WTC11 (cell line): ENCODE results near the gene GOLT1A. TPM values are rescaled to one million over a fixed set of nuclear protein-coding genes. Genes with fewer than 3 reads are reported as not detected.

Experiments used
- ATAC-seq: fragments of 200-7000 bp; cut with Tn5 transposase; 2 replicates; pipeline ENCODE4 v1.10.0; 2021; ENCODE audit warnings: mild to moderate bottlenecking, moderate library complexity
- CTCF ChIA-PET: fragments of 300-600 bp; sonication (Branson Sonifier 250); formaldehyde crosslinking; loops from one replicate; lab custom pipeline; 2021; ENCODE audit warnings: antibody characterized with exemption; lab: Charles Lee
- POLR2A ChIA-PET: fragments of 350-600 bp; sonication (Branson Sonifier 250); formaldehyde crosslinking; loops from one replicate; lab custom pipeline; 2021; ENCODE audit warnings: antibody characterized with exemption; lab: Charles Lee
- DNase-seq: peaks from one replicate; pipeline ENCODE4 v3.0.0; 2021; ENCODE audit warnings: low spot score
- H3K27ac Mint-ChIP-seq: 2 replicates; pipeline ENCODE4 v1.8.0; 2021; ENCODE audit warnings: mixed read lengths
- H3K27me3 Mint-ChIP-seq: 2 replicates; pipeline ENCODE4 v1.8.0; 2021; ENCODE audit warnings: low read depth, mild to moderate bottlenecking, moderate library complexity, mixed read lengths
- H3K36me3 Mint-ChIP-seq: 2 replicates; pipeline ENCODE4 v1.8.0; 2021; ENCODE audit warnings: mixed read lengths
- H3K4me1 Mint-ChIP-seq: 2 replicates; pipeline ENCODE4 v1.8.0; 2022; ENCODE audit warnings: mixed read lengths
- H3K4me3 Mint-ChIP-seq: 2 replicates; pipeline ENCODE4 v1.8.0; 2021; ENCODE audit warnings: mild to moderate bottlenecking, moderate library complexity, mixed read lengths
- H3K9me3 Mint-ChIP-seq: 2 replicates; pipeline ENCODE4 v1.8.0; 2021; ENCODE audit warnings: mixed read lengths
- ATF3 ChIP-seq: sonication (generic); formaldehyde crosslinking; conservative IDR thresholded peaks from 2 replicates; pipeline ENCODE4 v1.8.1; 2022; ENCODE audit warnings: mild to moderate bottlenecking, missing genetic modification reagents
- CBFB ChIP-seq: sonication (generic); formaldehyde crosslinking; IDR thresholded peaks from 2 replicates; pipeline ENCODE4 v1.8.1; 2022; ENCODE audit warnings: mild to moderate bottlenecking, low read depth, missing genetic modification reagents
- ELF4 ChIP-seq: sonication (generic); formaldehyde crosslinking; IDR thresholded peaks from 2 replicates; pipeline ENCODE4 v1.8.1; 2022; ENCODE audit warnings: low read depth, mild to moderate bottlenecking, moderate library complexity, missing genetic modification reagents
- ESRRA ChIP-seq: sonication (generic); formaldehyde crosslinking; IDR thresholded peaks from 2 replicates; pipeline ENCODE4 v1.8.1; 2022; ENCODE audit warnings: mild to moderate bottlenecking, missing genetic modification reagents, borderline replicate concordance
- ETV6 ChIP-seq: sonication (generic); formaldehyde crosslinking; IDR thresholded peaks from 2 replicates; pipeline ENCODE4 v1.8.1; 2022; ENCODE audit warnings: mild to moderate bottlenecking, missing genetic modification reagents
- FOXJ3 ChIP-seq: sonication (generic); formaldehyde crosslinking; IDR thresholded peaks from 2 replicates; pipeline ENCODE4 v1.9.0; 2021; ENCODE audit warnings: missing genetic modification reagents, mild to moderate bottlenecking, borderline replicate concordance
- JAZF1 ChIP-seq: fragments of 250-450 bp; sonication (Bioruptor Pico); IDR thresholded peaks from 2 replicates; pipeline ENCODE4 v1.9.0; 2021; ENCODE audit warnings: moderate library complexity, mild to moderate bottlenecking, inconsistent platforms
- MXD4 ChIP-seq: fragments of 250-450 bp; sonication (Bioruptor Pico); IDR thresholded peaks from 2 replicates; pipeline ENCODE4 v1.8.0; 2021; ENCODE audit warnings: mild to moderate bottlenecking, moderate library complexity, borderline replicate concordance
- MYBL2 ChIP-seq: sonication (generic); formaldehyde crosslinking; IDR thresholded peaks from 2 replicates; pipeline ENCODE4 v1.8.1; 2023; ENCODE audit warnings: mild to moderate bottlenecking, moderate library complexity, missing genetic modification reagents
- PREB ChIP-seq: sonication (generic); formaldehyde crosslinking; IDR thresholded peaks from 2 replicates; pipeline ENCODE4 v1.8.1; 2022; ENCODE audit warnings: mild to moderate bottlenecking, missing genetic modification reagents, moderate library complexity, borderline replicate concordance
- RELA ChIP-seq: sonication (generic); formaldehyde crosslinking; IDR thresholded peaks from 2 replicates; pipeline ENCODE4 v1.8.1; 2022; ENCODE audit warnings: missing genetic modification reagents, mild to moderate bottlenecking, borderline replicate concordance
- RORB ChIP-seq: fragments of 250-450 bp; sonication (Bioruptor Pico); IDR thresholded peaks from 2 replicates; pipeline ENCODE4 v1.9.0; 2021; ENCODE audit warnings: mild to moderate bottlenecking
- TEAD1 ChIP-seq: sonication (generic); formaldehyde crosslinking; IDR thresholded peaks from 2 replicates; pipeline ENCODE4 v1.8.0; 2022; ENCODE audit warnings: mild to moderate bottlenecking, missing genetic modification reagents
- TEAD4 ChIP-seq: sonication (generic); formaldehyde crosslinking; IDR thresholded peaks from 2 replicates; pipeline ENCODE4 v1.8.0; 2022; ENCODE audit warnings: mild to moderate bottlenecking, missing genetic modification reagents
- USF1 ChIP-seq: sonication (generic); formaldehyde crosslinking; IDR thresholded peaks from 2 replicates; pipeline ENCODE4 v1.8.0; 2022; ENCODE audit warnings: mild to moderate bottlenecking, missing genetic modification reagents
- ZBTB43 ChIP-seq: sonication (generic); formaldehyde crosslinking; IDR thresholded peaks from 2 replicates; pipeline ENCODE4 v1.8.1; 2023; ENCODE audit warnings: mild to moderate bottlenecking, missing genetic modification reagents
- ZNF416 ChIP-seq: fragments of 250-450 bp; sonication (Bioruptor Pico); IDR thresholded peaks from 2 replicates; pipeline ENCODE4 v1.9.0; 2021; ENCODE audit warnings: mild to moderate bottlenecking, inconsistent platforms
- ZNF671 ChIP-seq: fragments of 250-450 bp; sonication (Bioruptor Pico); IDR thresholded peaks from 2 replicates; pipeline ENCODE4 v1.8.0; 2021; ENCODE audit warnings: mild to moderate bottlenecking
- total RNA-seq: library from RNA; stranded (reverse); gene quantifications from 3 replicates; pipeline ENCODE4 v1.2.3, GENCODE V29; 2021
- TF ChIP-seq, protein P1 (sequence below): fragments of 250-450 bp; sonication (Bioruptor Pico); IDR thresholded peaks from 2 replicates; pipeline ENCODE4 v1.8.0; 2021; ENCODE audit warnings: mild to moderate bottlenecking
- TF ChIP-seq, protein P2 (sequence below): sonication (generic); formaldehyde crosslinking; IDR thresholded peaks from 2 replicates; pipeline ENCODE4 v1.8.0; 2023; ENCODE audit warnings: mild to moderate bottlenecking, missing genetic modification reagents
- TF ChIP-seq, protein P3 (sequence below): sonication (generic); formaldehyde crosslinking; IDR thresholded peaks from 2 replicates; pipeline ENCODE4 v1.8.1; 2022; ENCODE audit warnings: mild to moderate bottlenecking, moderate library complexity, missing genetic modification reagents
- TF ChIP-seq, protein P4 (sequence below): sonication (generic); formaldehyde crosslinking; IDR thresholded peaks from 2 replicates; pipeline ENCODE4 v1.8.1; 2023; ENCODE audit warnings: mild to moderate bottlenecking, missing genetic modification reagents
- TF ChIP-seq, protein P5 (sequence below): sonication (generic); formaldehyde crosslinking; IDR thresholded peaks from 2 replicates; pipeline ENCODE4 v1.8.1; 2022; ENCODE audit warnings: low read depth, missing genetic modification reagents, borderline replicate concordance

The GOLT1A gene
- total RNA-seq, 1 experiment from 2014 or later = 6.5 TPM

DNA sequence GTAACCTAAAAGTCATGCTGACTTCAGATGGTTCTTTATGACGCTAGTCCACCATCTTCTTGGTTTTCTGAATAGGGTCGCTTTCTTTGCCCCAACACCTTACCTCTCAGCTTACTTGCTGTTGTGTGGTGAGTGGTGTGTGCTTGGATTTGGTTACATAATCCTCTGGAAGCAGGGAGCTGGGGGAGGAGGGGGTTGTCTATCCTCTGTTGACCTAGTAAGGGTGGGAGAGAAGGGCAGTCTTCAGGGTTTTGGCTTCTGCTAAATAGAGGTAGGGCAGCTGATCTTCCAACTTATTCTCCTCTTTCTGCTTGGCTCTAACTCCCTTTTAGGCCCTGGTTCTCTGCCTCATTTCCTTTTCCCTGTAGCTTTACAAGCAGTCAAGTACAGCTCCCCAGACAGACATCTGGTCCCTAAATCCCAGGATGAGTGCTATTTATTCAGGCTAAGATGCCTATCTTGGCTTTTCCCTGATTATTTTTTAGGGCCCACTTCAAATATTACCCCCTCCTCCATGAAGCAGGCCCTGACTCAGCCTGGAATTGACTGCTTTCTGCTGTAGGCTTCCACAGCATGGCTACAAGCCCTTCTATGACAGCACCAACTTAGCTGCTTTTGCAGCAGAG lies 41.3 kb downstream of the GOLT1A start:
- TF ChIP-seq FOXJ3 (CRISPR knock-in tag) = no peak
- TF ChIP-seq RORB (CRISPR knock-in tag) = no peak
- TF ChIP-seq MXD4 (CRISPR knock-in tag) = no peak
- TF ChIP-seq ZBTB43 = no peak
- ATAC-seq = no peak

GRCh38 chr1:204171751-204172178 lies 42.0 kb downstream of the GOLT1A start:
- TF ChIP-seq CBFB (CRISPR knock-in tag) = no peak
- TF ChIP-seq ETV6 (CRISPR knock-in tag) = no peak
- TF ChIP-seq, protein P1, sequence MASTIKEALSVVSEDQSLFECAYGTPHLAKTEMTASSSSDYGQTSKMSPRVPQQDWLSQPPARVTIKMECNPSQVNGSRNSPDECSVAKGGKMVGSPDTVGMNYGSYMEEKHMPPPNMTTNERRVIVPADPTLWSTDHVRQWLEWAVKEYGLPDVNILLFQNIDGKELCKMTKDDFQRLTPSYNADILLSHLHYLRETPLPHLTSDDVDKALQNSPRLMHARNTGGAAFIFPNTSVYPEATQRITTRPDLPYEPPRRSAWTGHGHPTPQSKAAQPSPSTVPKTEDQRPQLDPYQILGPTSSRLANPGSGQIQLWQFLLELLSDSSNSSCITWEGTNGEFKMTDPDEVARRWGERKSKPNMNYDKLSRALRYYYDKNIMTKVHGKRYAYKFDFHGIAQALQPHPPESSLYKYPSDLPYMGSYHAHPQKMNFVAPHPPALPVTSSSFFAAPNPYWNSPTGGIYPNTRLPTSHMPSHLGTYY (CRISPR knock-in tag) = no peak
- TF ChIP-seq TEAD4 (CRISPR knock-in tag) = no peak
- TF ChIP-seq, protein P2, sequence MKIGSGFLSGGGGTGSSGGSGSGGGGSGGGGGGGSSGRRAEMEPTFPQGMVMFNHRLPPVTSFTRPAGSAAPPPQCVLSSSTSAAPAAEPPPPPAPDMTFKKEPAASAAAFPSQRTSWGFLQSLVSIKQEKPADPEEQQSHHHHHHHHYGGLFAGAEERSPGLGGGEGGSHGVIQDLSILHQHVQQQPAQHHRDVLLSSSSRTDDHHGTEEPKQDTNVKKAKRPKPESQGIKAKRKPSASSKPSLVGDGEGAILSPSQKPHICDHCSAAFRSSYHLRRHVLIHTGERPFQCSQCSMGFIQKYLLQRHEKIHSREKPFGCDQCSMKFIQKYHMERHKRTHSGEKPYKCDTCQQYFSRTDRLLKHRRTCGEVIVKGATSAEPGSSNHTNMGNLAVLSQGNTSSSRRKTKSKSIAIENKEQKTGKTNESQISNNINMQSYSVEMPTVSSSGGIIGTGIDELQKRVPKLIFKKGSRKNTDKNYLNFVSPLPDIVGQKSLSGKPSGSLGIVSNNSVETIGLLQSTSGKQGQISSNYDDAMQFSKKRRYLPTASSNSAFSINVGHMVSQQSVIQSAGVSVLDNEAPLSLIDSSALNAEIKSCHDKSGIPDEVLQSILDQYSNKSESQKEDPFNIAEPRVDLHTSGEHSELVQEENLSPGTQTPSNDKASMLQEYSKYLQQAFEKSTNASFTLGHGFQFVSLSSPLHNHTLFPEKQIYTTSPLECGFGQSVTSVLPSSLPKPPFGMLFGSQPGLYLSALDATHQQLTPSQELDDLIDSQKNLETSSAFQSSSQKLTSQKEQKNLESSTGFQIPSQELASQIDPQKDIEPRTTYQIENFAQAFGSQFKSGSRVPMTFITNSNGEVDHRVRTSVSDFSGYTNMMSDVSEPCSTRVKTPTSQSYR (CRISPR knock-in tag) = no peak
- TF ChIP-seq PREB (CRISPR knock-in tag) = no peak
- TF ChIP-seq, protein P3, sequence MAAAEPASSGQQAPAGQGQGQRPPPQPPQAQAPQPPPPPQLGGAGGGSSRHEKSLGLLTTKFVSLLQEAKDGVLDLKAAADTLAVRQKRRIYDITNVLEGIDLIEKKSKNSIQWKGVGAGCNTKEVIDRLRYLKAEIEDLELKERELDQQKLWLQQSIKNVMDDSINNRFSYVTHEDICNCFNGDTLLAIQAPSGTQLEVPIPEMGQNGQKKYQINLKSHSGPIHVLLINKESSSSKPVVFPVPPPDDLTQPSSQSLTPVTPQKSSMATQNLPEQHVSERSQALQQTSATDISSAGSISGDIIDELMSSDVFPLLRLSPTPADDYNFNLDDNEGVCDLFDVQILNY = no peak
- no peak for TF ChIP-seq ELF4
- TF ChIP-seq TEAD1 (CRISPR knock-in tag) = no peak
- TF ChIP-seq USF1 (CRISPR knock-in tag) = no peak
- TF ChIP-seq, protein P4, sequence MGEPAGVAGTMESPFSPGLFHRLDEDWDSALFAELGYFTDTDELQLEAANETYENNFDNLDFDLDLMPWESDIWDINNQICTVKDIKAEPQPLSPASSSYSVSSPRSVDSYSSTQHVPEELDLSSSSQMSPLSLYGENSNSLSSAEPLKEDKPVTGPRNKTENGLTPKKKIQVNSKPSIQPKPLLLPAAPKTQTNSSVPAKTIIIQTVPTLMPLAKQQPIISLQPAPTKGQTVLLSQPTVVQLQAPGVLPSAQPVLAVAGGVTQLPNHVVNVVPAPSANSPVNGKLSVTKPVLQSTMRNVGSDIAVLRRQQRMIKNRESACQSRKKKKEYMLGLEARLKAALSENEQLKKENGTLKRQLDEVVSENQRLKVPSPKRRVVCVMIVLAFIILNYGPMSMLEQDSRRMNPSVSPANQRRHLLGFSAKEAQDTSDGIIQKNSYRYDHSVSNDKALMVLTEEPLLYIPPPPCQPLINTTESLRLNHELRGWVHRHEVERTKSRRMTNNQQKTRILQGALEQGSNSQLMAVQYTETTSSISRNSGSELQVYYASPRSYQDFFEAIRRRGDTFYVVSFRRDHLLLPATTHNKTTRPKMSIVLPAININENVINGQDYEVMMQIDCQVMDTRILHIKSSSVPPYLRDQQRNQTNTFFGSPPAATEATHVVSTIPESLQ (CRISPR knock-in tag) = no peak
- no peak for TF ChIP-seq ZNF416 (CRISPR knock-in tag)
- no peak for TF ChIP-seq ZNF671
- TF ChIP-seq, protein P5, sequence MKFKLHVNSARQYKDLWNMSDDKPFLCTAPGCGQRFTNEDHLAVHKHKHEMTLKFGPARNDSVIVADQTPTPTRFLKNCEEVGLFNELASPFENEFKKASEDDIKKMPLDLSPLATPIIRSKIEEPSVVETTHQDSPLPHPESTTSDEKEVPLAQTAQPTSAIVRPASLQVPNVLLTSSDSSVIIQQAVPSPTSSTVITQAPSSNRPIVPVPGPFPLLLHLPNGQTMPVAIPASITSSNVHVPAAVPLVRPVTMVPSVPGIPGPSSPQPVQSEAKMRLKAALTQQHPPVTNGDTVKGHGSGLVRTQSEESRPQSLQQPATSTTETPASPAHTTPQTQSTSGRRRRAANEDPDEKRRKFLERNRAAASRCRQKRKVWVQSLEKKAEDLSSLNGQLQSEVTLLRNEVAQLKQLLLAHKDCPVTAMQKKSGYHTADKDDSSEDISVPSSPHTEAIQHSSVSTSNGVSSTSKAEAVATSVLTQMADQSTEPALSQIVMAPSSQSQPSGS (CRISPR knock-in tag) = no peak
- TF ChIP-seq MYBL2 = no peak
- TF ChIP-seq ATF3 (CRISPR knock-in tag) = no peak
- no peak for TF ChIP-seq ESRRA (CRISPR knock-in tag)
- TF ChIP-seq RELA = no peak
- no peak for TF ChIP-seq JAZF1 (CRISPR knock-in tag)
- ChIA-PET POLR2A (no interaction called here), CTCF (interaction anchor here (1.7 to 2.2 kb wide), 2 partner anchors 9 to 35 kb away, joined by 5 to 6 read pairs; no protein-coding TSS in a partner anchor)
- Mint-ChIP-seq H3K9me3 (peaks cover 46% of the 10 kb centered on the region), H3K4me3 (no peak overlapping the region), H3K36me3 (peaks cover 25% of the 10 kb centered on the region), H3K4me1 (no peaks in the 10 kb centered on the region), H3K27ac (no peak overlapping the region), H3K27me3 (peaks cover 24% of the 10 kb centered on the region)
- DNase-seq = no peak
- ATAC-seq = no peak

More for the DNA sequence above, 41.3 kb downstream of the GOLT1A start:
- Mint-ChIP-seq H3K9me3 (peaks cover 42% of the 10 kb centered on the region), H3K4me3 (no peak overlapping the region), H3K27ac (no peak overlapping the region), H3K4me1 (no peaks in the 10 kb centered on the region), H3K36me3 (peaks cover 25% of the 10 kb centered on the region), H3K27me3 (peaks cover 22% of the 10 kb centered on the region)
- ChIA-PET POLR2A (no interaction called here), CTCF (interaction anchor here (0.8 to 2.2 kb wide), 2 partner anchors 10 to 35 kb away, joined by 4 to 6 read pairs; no protein-coding TSS in a partner anchor)
- DNase-seq = no peak
